Right renal pelvis (tissue), 4 donors: ENCODE results near the gene FOCAD. TPM values are rescaled to one million over a fixed set of nuclear protein-coding genes. Genes with fewer than 3 reads are reported as not detected.

Source experiments
- DNase-seq, 4 donors: peaks; one replicate each; pipeline ENCODE4 v3.0.0-alpha.2; 2013; ENCODE audit warnings: low read depth in 4 of 4, low spot score in 3 of 4, missing footprints in 1 of 4
- polyA plus RNA-seq, 4 donors: library from polyadenylated mRNA; unstranded; fragments of 120-200 nt; gene quantifications; one replicate each; pipeline ENCODE4 v1.2.1, GENCODE V29; 2013; ENCODE audit not compliant: insufficient read length in 4 of 4

The FOCAD gene
- polyA plus RNA-seq, 4 donors: 23.8 to 38.4 (median 32.2) TPM

- DNase-seq: no peak
Observed at GRCh38 chr9:20853866-20854265, 169.8 kb downstream of the FOCAD start.

GRCh38 chr9:20854444-20854843 lies 170.4 kb downstream of the FOCAD start:
- DNase-seq: no peak

- peak in 1 of 4 donors; percentile 8 for DNase-seq
Observed at GRCh38 chr9:20863945-20864344, 179.9 kb downstream of the FOCAD start.

- no peak for DNase-seq
Observed at GRCh38 chr9:20865347-20865746, 181.3 kb downstream of the FOCAD start.

GRCh38 chr9:20870115-20870514 lies 186.1 kb downstream of the FOCAD start:
- DNase-seq: no peak

- no peak for DNase-seq
Observed at GRCh38 chr9:20872340-20872977, 188.4 kb downstream of the FOCAD start.

- no peak for DNase-seq
Observed at GRCh38 chr9:20873240-20873865, 189.3 kb downstream of the FOCAD start.

- no peak for DNase-seq
Observed at GRCh38 chr9:20880271-20880670, 196.2 kb downstream of the FOCAD start.

GRCh38 chr9:20880675-20881074 lies 196.6 kb downstream of the FOCAD start:
- no peak for DNase-seq

GRCh38 chr9:20884985-20885593 lies 201.0 kb downstream of the FOCAD start:
- peak in 3 of 4 donors; percentile 3 to 8 (median 3) for DNase-seq

- DNase-seq: no peak
Observed at GRCh38 chr9:20898885-20899554, 215.0 kb downstream of the FOCAD start.

- DNase-seq: no peak
Observed at GRCh38 chr9:20903212-20903611, 219.2 kb downstream of the FOCAD start.

GRCh38 chr9:20904995-20905394 lies 220.9 kb downstream of the FOCAD start:
- no peak for DNase-seq

- no peak for DNase-seq
Observed at GRCh38 chr9:20906326-20906725, 222.3 kb downstream of the FOCAD start.

- no peak for DNase-seq
Observed at GRCh38 chr9:20908461-20908860, 224.4 kb downstream of the FOCAD start.

- no peak for DNase-seq
Observed at GRCh38 chr9:20914556-20914955, 230.5 kb downstream of the FOCAD start.

GRCh38 chr9:20921362-20921761 lies 237.3 kb downstream of the FOCAD start:
- DNase-seq: no peak

- DNase-seq: no peak
Observed at GRCh38 chr9:20925256-20926045, 241.4 kb downstream of the FOCAD start.

- no peak for DNase-seq
Observed at GRCh38 chr9:20929276-20929675, 245.2 kb downstream of the FOCAD start.

- DNase-seq: no peak
Observed at GRCh38 chr9:20930836-20931235, 246.8 kb downstream of the FOCAD start.
